Hematopoietic multipotent progenitor cell treated with erythropoietin and hydrocortisone succinate and interleukin-3 and kit ligand, for 17 days (in vitro differentiated cells): ENCODE results near the gene UBASH3A.

ENCODE experiments used
- DNase-seq: peaks from one replicate; pipeline ENCODE4 v3.0.0-alpha.2; 2015; ENCODE audit warnings: low spot score

The UBASH3A gene, protein sequence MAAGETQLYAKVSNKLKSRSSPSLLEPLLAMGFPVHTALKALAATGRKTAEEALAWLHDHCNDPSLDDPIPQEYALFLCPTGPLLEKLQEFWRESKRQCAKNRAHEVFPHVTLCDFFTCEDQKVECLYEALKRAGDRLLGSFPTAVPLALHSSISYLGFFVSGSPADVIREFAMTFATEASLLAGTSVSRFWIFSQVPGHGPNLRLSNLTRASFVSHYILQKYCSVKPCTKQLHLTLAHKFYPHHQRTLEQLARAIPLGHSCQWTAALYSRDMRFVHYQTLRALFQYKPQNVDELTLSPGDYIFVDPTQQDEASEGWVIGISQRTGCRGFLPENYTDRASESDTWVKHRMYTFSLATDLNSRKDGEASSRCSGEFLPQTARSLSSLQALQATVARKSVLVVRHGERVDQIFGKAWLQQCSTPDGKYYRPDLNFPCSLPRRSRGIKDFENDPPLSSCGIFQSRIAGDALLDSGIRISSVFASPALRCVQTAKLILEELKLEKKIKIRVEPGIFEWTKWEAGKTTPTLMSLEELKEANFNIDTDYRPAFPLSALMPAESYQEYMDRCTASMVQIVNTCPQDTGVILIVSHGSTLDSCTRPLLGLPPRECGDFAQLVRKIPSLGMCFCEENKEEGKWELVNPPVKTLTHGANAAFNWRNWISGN

DNA sequence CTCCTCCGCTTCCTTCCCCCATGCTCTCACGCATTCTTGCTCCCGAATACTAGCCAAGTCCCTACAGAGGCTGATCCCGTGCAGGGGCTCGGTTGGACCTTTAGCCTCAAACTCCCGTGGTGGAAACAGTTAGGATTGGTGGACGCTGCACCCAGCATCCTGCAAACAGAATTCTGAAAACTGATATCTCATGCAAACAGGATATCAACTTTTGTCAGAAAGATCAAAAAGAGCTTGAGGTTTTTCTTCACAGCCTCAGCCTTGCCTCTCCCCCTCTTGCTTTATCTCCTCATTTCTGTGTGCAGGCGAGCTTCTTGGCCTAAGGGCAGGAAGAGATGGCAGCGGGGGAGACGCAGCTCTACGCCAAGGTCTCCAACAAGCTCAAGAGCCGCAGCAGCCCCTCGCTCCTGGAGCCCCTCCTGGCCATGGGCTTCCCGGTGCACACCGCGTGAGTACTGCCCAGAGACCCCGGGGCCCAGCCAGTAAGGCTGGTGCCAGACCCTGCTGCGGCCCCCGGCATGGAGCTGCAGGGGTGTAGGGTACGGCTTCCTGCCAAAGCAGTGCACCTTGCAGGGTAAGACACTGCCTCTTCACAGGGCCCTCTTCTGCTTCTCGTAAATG is at the start of gene UBASH3A:
TSS of gene UBASH3A (plus strand) at position 292 of the 621 bp plus-strand sequence. CDS start at position 336, 44 bp downstream.
- no peak for DNase-seq

DNA sequence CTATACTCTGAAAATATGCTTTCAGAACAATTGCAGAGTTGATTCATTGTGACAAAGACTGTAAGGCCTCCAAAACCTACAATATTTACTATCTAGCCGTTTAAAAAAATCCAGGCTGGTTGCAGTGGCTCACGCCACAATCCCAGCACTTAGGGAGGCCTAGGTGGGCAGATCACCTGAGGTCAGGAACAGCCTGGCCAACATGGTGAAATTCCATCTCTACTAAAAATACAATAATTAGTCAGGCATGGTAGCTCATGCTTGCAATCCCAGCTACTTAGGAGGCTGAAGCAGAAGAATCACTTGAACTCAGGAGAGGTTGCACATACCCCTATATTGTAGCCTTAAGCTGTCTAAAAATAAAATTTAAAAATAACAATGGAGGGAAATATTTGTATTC is 47.7 kb upstream of the UBASH3A start:
- no peak for DNase-seq

DNA sequence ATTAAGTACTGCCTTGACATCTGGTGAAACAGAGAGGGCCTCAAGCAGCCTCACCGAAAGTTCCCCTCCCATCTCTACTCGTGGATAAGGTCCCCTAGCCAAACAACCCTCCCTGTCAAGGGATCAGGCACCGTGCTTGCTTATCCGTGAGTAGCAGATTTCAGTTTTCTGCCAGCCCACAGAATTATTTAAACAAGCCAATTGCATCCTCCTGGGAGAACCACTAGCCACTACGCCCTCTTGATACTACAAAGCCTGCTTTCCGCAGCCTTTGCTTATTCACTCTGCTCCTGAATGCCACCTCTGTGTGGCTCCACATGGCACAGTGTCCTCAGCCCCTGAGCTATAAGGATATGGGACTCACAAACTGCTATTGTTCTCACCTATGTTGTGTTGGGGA is 47.1 kb upstream of the UBASH3A start:
- no peak for DNase-seq

DNA sequence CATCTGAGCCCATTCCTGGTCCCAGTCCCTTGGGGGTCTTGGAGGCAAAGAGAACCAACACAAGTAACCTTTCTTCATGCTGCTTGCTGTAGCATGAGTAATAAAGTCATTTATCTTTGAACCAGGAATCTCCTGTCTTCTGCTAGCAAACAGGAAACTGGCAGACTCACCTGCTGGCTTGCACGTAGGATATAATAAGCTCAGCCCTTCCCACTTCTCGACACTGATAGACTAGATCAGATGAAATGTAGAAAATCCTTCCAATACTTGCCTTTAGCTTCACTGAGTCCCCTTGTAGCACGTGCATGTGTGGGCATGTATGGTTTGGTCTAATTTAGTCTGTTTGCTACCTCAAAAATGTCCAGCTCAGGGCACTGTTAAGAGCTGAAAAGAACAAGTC is 46.4 kb upstream of the UBASH3A start:
- no peak for DNase-seq

DNA sequence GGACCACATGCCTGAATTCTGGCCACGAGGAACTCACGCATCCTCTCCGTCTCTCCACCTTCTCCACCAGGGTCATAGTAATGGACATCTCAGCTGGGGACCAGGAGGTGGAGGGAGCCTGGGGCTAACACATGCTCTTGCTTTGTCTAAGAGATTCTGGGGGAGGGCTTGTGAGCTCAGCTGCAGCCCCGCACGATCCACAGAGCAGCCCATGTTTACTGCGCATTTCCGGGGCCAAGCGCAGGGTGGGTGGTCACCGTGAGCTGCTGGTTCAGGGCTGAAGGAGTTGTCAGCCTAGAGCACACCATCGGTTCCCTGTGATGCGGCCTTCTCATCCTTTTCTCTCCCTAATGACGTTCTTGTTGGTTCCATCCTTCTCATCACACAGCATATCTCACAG is 45.4 kb upstream of the UBASH3A start:
- no peak for DNase-seq

DNA sequence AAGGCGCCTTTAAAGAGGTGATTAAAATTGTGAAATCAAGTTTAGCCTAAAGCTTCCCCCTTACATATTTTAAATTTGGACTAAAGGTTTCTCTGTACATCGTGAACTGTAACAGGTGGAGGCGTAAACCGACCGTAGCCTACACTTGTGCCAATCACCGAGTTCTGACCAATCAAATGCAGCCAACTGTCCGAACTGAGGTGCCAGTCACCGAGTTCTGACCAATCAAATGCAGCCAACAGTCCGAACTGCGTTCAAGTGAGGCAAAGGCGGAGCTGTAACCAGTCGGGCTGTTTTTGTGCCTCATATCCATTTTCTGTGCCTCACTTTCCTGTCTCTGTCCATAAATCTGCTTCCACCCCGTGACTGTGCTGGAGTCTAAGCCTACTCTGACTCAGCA is 44.8 kb upstream of the UBASH3A start:
- no peak for DNase-seq

DNA sequence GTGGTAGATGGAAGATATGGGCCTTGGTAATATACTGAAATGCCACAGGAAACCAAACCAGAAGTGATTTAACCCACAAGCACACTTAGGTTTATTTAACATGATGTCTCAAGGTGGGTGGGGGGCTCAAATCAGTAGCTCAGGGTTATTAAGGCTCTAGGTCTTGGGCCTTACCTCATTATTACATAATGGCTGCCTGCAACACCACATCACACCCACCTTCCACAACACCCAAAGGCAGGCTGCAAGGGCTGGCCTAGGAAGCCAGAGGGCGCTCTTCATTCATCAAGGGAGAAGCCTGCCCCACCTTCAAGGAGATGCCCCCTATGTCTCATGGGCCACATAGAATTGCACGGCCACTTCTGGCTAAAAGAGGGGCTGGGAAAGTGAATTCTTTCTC is 43.4 kb upstream of the UBASH3A start:
- DNase-seq, result no peak

DNA sequence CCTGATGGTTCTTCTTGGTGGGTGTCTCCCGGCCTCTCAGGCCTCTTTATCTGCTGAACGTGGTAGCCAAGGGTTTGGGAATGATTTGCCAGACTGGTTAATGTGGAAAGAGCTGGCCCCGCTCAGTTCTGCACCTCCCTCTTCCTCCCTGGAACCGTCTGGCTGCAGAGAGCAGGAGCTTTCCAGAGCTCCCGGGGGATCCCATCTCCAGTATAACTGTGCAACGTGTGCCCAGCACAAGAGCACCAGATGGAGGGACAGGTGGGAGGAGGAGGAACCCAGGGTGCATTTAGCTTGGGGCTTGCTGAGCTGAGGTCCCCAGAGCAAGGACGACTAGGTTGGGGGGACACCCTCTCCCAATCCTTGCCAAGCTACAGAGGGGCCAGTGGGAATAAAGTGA is 42.4 kb upstream of the UBASH3A start:
- no peak for DNase-seq

DNA sequence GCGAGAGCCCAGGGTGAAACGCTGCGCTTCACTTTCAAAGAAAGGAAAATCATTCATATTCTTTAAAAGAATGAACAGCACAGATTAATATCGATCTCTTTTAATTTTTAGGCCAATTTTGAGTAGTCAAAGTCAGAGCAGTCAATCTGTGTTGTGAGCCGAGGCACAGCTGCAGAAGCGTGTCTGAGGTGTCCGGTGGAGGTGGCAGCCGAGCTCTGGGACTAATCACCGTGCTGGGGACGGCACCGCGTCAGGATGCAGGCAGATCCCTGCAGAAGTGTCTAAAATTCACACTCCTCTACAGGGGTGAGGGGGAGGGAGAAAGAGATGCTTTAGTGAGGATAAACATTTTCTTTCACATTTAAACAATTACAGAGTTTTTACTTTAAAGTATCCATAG is 41.5 kb upstream of the UBASH3A start:
- DNase-seq, result no peak

DNA sequence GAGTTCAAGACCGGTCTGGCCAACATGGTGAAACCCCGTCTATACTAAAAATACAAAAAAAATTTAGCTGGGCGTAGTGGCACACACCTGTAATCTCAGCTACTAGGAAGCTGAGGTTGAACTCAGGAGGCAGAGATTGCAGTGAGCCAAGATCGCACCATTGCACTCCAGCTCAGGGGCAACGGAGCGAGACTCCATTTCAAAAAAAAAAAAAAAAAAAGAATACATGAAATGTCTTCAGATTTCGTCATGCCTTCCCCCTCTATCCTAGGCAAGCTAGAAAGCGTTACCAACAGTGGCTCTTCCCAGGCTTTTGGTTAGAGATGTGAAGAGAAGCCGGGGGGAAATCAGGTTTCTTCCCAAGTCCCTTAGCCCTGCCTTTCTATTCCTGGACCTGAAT is 41.0 kb upstream of the UBASH3A start:
- DNase-seq, result no peak

DNA sequence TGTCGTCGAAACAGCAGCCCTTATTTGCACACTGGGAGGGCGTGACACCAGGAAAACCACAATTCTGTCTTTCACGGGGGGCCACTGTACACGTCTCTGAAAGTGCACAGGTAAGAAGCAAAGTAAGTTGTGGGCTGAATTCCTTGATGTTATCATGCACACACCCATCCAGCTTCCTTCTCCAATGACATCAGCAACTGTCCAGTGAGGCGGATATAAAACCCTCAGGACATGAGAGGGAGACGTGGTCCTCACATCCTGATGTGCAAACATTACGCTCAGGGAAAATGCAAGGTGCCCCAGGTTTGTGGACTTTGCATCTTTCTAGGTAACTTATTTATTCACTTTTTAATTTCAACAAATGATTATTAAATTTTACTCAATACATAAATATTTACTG is 40.4 kb upstream of the UBASH3A start:
- no peak for DNase-seq

DNA sequence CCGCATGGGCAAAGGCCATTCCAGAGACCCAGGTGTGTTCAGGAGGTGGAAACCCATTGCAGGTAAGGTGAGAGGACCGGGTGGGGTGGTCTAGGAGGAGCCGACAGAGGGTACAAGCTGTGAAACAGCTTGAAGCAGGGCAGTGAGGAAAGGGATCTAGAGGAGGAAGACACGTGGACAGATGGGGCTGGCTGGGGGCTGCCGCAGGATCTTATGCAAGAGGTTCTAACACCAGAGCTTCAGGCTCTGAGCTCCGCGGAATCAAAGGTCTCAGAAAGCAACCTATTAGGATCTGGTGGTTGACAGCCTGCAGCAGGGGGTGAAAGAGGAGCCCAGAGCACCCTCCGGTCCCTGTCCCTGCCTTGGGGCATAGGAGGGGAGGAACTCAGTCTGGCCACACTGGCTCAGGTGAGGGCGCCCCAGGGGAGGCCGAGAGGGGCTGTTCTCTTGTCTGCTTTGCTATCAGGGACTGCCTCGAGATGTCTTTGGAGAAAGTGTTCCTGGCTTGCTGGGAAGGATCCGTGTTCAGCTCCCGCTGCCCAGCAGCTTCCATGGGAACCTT is 39.3 kb upstream of the UBASH3A start:
- DNase-seq, result no peak

DNA sequence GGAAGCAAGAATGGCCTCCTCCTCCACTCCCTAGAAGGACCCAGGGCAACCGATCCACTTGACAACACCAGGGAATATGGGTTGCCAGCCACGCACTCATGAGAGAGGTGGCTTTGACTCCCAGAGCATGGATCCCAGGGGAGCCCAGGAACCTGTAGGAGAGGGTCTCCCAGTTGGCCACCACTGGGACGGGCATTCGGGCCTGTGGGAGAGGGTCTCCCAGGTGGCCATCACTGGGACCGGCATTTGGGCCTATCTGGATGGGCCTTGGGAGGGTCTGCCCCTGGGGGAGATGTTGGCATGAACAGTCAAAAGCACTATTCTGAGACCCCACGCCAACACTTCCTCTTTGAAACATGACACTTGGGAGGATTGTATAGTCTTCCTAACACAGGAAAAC is 37.9 kb upstream of the UBASH3A start:
- DNase-seq, result no peak

DNA sequence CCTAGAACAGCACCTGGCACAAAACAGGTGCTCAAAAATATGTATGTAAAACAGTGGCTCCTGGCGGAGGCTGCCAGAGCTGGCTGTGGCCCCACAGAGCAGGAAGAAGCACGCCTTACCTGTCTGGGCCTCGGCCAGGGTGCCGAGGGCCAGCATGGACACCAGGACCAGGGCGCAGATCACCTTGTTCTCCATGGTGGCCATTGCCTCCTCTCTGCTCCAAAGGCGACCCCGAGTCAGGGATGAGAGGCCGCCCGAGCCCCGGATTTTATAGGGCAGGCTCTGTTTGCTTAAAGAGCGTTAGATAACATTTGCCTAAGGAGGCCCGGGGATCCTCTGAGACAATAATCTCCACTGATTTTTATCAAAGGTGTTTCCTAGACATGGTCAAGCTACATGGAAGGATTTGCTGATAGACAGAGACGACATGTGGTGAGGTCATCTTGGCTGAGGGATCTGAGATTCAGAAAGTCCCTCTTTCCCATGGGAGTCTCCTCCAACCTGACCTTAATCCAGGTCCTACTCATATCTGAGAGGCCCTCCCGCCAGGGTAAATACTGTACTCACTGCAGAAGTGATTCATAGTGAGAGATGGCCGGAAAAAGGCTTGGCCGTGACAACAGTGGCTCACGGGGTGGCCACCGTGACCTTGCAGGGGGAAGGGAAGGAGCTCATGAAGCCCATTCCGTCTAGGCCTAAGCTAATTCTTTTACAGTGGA is 37.3 kb upstream of the UBASH3A start, which contains the start of gene TFF1:
TSS of gene TFF1 (minus strand) at position 244 of the 719 bp plus-strand sequence. CDS start at position 204, 40 bp downstream.
- no peak for DNase-seq

DNA sequence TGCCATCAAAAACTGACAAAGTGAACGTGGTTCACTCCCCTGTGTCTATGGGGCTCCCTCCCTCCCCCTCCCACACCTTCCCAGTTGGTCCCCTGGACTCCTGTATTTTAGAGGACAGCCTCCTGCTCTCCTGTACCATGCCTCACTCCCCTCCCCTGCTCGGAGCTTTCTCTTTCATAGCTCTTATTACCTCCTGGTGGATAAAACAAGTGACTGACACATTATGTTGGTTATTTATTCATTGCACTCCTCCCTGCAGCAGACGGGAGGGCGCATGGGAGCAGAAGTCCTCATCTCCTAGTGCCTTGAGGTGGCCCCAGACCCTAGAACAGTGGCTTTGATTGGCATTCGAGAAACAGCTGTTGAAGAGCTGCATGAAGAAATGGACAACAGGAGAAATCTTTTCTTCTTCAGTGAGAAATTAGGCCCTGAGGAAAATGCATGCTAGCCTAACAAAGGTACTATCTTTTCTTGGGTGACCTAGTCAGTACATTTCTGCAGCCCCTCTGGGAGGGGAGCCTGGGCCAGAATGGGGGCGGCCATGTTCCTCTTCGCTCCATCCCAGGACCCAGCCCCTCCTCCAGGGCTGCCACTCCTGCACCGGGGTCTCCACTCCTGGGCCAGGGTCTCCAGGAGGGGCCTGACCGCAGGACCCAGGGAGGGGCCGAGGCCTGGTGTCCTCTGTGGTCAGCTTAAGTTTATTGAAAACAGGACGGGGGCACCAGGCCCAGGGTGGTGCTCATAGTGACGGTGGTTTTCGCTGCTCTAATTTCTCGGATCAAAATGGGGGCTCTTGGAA is 36.1 kb upstream of the UBASH3A start:
- no peak for DNase-seq

DNA sequence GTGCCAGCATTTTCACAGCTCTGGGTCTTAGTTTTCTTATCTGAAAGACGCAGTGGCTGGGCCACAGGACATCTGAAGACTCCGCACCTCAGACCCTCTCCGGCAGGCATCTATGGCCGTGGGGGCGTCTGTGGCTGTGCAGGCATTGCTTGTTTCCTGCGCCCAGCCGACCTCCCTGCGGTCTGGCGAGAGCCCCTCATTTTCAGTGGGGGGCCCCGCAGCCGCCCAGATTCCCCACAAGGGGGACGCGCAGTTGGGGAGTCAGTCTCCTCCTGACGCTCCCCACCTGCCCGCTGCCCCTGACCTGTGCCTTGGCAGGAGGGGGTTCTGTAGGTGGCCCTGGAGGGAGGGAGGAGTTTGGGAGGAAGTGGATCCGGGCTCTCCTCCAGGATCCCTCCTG is 33.9 kb upstream of the UBASH3A start:
- DNase-seq, result no peak

DNA sequence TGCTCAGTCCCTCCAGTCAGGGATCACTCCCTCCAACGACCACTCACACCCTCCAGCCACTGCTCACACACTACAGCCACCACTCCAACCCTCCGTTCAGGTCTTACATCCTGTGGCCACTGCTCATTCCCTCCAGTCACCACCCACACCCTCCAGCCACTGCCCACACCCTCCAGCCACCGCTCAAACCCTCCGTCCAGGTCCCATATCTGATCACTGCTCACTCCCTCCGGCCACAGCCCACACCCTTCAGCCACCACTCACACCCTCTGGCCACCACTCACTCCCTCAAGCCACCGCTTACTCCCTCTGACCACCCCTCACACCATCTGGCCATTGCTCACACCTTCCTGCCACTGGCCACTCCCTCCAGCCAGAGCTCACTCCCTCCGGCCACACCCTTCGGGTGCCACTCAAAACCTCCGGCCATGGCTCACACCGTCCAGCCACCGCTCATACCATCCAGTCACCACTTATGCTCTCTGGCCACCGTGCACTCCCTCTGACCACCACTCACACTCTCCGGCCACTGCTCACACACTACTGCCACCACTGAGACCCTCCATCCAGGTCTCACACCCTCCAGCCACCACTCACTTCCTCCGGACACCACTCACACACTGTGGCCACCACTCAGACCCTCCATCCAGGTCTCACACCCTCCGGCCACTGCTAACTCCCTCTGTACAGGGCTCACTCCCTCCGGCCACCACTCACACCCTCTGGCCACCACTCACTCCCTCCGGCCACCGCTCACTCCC is 32.6 kb upstream of the UBASH3A start:
- no peak for DNase-seq

DNA sequence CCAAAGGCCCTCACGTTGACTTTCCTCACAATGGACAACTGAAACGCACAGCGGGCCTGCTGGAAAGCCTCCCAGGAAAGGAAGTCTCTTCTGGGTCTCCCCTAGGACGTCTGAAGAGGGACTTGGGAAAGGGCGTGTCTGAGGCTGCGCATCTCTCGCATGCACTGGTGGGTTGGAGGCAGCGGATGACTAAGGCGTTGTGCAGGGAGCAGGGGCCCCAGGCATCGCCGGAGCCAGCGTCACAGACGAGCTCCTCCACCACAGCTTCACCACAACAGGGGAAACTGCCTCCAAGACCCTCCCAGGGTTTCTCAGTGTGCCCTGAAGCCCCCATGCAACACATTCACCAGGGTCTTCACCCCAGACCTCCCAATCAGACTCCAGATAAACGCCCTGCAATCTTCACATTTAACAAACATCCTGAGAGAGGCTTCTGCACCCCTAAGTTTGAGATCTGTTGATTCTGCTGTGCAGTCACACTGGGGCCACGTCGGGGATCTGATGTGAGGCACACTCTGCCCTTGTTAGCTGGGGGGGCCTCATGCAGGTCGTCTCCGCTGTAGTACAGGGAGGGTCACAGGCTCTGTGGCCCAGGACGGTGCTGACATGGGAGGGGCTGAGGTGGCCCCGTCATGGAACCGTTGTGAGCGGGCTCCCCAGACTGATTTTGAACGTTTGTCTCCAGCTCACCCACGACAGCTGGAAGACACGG is 30.4 kb upstream of the UBASH3A start:
- no peak for DNase-seq

DNA sequence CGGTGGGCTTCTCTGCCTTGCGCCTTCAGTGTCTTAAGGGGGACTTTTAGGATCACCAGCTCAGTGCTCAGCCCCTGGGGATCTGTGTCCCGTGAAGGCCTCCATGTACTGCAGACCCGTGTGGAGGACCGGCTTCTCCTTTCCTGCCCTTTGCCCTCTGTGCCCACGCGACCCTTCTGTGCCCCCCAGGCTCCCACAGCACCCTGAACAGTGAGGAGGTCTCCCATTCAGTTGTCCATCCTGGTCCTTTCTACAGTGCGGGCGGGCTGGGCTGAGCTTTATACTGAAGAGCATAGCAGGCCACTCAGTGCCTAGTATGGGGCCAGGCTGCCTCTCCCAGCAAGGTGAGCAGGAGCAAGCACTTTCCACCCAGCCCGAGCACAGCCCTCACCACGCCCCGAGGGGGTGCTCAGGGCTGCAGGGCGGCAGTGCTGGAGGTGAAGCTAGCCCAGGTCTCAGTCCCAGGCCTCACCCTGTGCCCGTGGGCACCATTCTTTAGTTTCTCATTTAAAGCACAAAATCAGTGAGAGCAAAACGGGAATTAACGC is 29.7 kb upstream of the UBASH3A start:
- no peak for DNase-seq

DNA sequence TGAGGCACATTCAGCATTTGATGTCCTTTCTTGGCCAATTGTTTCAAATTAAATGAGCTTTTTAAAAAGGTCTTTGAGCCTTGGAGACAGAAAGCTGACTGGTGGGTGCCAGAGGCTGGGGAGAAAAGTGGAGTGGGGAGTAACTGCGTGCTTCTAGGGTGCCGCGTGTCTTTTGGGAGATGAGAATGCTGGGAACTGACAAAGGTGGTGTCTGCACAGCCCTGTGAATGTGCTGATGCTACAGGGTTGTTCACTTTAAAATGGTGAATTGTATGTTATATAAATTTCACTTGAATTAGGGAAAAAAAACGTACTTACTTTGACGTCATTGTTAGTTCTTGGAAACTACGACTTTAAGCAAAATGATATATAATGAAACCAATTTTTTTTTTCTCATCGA is 29.2 kb upstream of the UBASH3A start:
- DNase-seq, result no peak
